ENCODE measurements around the gene SUGP2.

Gene SUGP2

GRCh38 chr19:19055701-19056100 lies 22.4 kb upstream of the SUGP2 start:
- TF ChIP-seq USF1 (IDR thresholded peaks at IDR 0.05) (no peak), RAD21 (IDR thresholded peaks at IDR 0.05; ENCODE audit: low read depth) (no peak), TAF1 (IDR thresholded peaks at IDR 0.05; ENCODE audit: low read depth) (no peak), MAX (IDR thresholded peaks at IDR 0.05) (no peak), YY1 (IDR thresholded peaks at IDR 0.05; ENCODE audit: low read depth) (no peak), CREB1 (IDR thresholded peaks at IDR 0.05; ENCODE audit: low read depth) (no peak), EP300 (IDR thresholded peaks at IDR 0.05; ENCODE audit: borderline replicate concordance) (no peak), REST (IDR thresholded peaks at IDR 0.05; ENCODE audit: low read depth) (no peak), FOXM1 (IDR thresholded peaks at IDR 0.05; ENCODE audit: borderline replicate concordance, low read depth) (no peak), CEBPB (IDR thresholded peaks at IDR 0.05) (no peak), ZBTB7A (IDR thresholded peaks at IDR 0.05; ENCODE audit: low read depth) (no peak), TCF12 (IDR thresholded peaks at IDR 0.05; ENCODE audit: low read depth) (no peak), EGR1 (IDR thresholded peaks at IDR 0.05) (no peak), NFIC (IDR thresholded peaks at IDR 0.05) (no peak), TEAD4 (IDR thresholded peaks at IDR 0.05) (no peak)

- TF ChIP-seq EP300 (IDR thresholded peaks at IDR 0.05; ENCODE audit: borderline replicate concordance) (no peak), YY1 (IDR thresholded peaks at IDR 0.05; ENCODE audit: low read depth) (no peak), FOXM1 (IDR thresholded peaks at IDR 0.05; ENCODE audit: borderline replicate concordance, low read depth) (no peak), MAX (IDR thresholded peaks at IDR 0.05) (no peak), USF1 (IDR thresholded peaks at IDR 0.05) (no peak), NFIC (IDR thresholded peaks at IDR 0.05) (no peak), CREB1 (IDR thresholded peaks at IDR 0.05; ENCODE audit: low read depth) (no peak), EGR1 (IDR thresholded peaks at IDR 0.05) (no peak), REST (IDR thresholded peaks at IDR 0.05; ENCODE audit: low read depth) (no peak), TCF12 (IDR thresholded peaks at IDR 0.05; ENCODE audit: low read depth) (no peak), CEBPB (IDR thresholded peaks at IDR 0.05) (no peak), RAD21 (IDR thresholded peaks at IDR 0.05; ENCODE audit: low read depth) (no peak), TEAD4 (IDR thresholded peaks at IDR 0.05) (no peak), TAF1 (IDR thresholded peaks at IDR 0.05; ENCODE audit: low read depth) (no peak)
These were observed 21.7 kb upstream of the SUGP2 start for GRCh38 chr19:19054939-19055440.

- no peak for TF ChIP-seq MAX (IDR thresholded peaks at IDR 0.05)
- no peak for TF ChIP-seq TAF1 (IDR thresholded peaks at IDR 0.05; ENCODE audit: low read depth)
- no peak for TF ChIP-seq CEBPB (IDR thresholded peaks at IDR 0.05)
- no peak for TF ChIP-seq FOXM1 (IDR thresholded peaks at IDR 0.05; ENCODE audit: borderline replicate concordance, low read depth)
- TF ChIP-seq EGR1 (IDR thresholded peaks at IDR 0.05), result no peak
- TF ChIP-seq ZBTB7A (IDR thresholded peaks at IDR 0.05; ENCODE audit: low read depth), result no peak
- TF ChIP-seq RAD21 (IDR thresholded peaks at IDR 0.05; ENCODE audit: low read depth), result no peak
- TF ChIP-seq REST (IDR thresholded peaks at IDR 0.05; ENCODE audit: low read depth), result no peak
- no peak for TF ChIP-seq USF1 (IDR thresholded peaks at IDR 0.05)
- no peak for TF ChIP-seq NFIC (IDR thresholded peaks at IDR 0.05)
These were observed 21.1 kb upstream of the SUGP2 start for GRCh38 chr19:19054315-19054938.

Data from Ishikawa (cell line).